Body of pancreas (tissue), 4 donors: ENCODE data around the gene TMC8. TPM values are rescaled to one million over a fixed set of nuclear protein-coding genes. Genes with fewer than 3 reads are reported as not detected.
A peak's percentile ranks its signal among the peaks of the same experiment; 100 is the strongest.

Experiments
- ATAC-seq: fragments of 150-250 bp; one replicate; pipeline ENCODE4 v1.9.1; 2016
- DNase-seq, 4 donors: peaks; one replicate each; pipeline ENCODE4 v3.0.0-alpha.2; 2019
- H3K27ac ChIP-seq, 4 donors: fragments of 200-600 bp; sonication (generic); 1 replicate in 3 of 4; 2 replicates in 1 of 4; pipeline versions ENCODE4 v1.5.1 to v1.6.1; 2016 to 2019; ENCODE audit warnings: mild to moderate bottlenecking in 1 of 4, mixed read lengths in 1 of 4, moderate library complexity in 1 of 4
- H3K27me3 ChIP-seq, 2 donors: fragments of 200-600 bp; sonication (generic); one replicate each; pipeline ENCODE4 v1.6.0; 2016; ENCODE audit warnings: mild to moderate bottlenecking in 1 of 2
- H3K36me3 ChIP-seq, 2 donors: fragments of 200-600 bp; sonication (generic); replicated peaks in 1 of 2; 2 replicates each; pipeline ENCODE4 v1.5.1; 2016; ENCODE audit warnings: low read depth in 2 of 2; ENCODE audit not compliant: insufficient read depth in 1 of 2
- H3K4me1 ChIP-seq: fragments of 200-600 bp; sonication (generic); one replicate; pipeline ENCODE4 v1.6.0; 2016
- H3K4me3 ChIP-seq, 2 donors: fragments of 200-600 bp; sonication (generic); 1 replicate in 1 of 2; 2 replicates in 1 of 2; pipeline ENCODE4 v1.5.1; 2016 to 2019
- H3K9me3 ChIP-seq, 3 donors: fragments of 200-600 bp; sonication (generic); 1 replicate in 2 of 3; 2 replicates in 1 of 3; pipeline ENCODE4 v1.5.1; 2016
- POLR2A ChIP-seq, 3 donors: fragments of 450-650 bp; IDR thresholded peaks; one replicate each; pipeline ENCODE4 v1.6.1; 2016; ENCODE audit warnings: antibody characterized with exemption in 3 of 3, mild to moderate bottlenecking in 2 of 3
- WGBS, 2 donors: methylation state at CpG; one replicate each; pipeline ENCODE4 v1.1.5; 2017; 5-methylcytosine and 5-hydroxymethylcytosine counted together
- intact Hi-C: fragments of 100-400 bp; cut with DNase I; formaldehyde crosslinking; loops from one replicate; pipeline ENCODE4 v1.15.1; 2023
- total RNA-seq, 2 donors: library from RNA; depleted of rRNA; stranded (reverse); fragments of >200 nt; gene quantifications; one replicate each; pipeline ENCODE4 v1.1.0, GENCODE V29; 2016
- TF ChIP-seq, protein P1 (sequence below), 7 experiments: fragments of 450-650 bp in 4 of 7; fragments of 200-600 bp in 3 of 7; sonication (generic) in 3 of 7; IDR thresholded peaks; one replicate each; pipeline ENCODE4 v1.5.1; 2016 to 2019; ENCODE audit warnings: antibody characterized with exemption in 7 of 7

The TMC8 gene
- total RNA-seq, 2 donors from 2014 or later, result 1.6 to 3.3 TPM

DNA sequence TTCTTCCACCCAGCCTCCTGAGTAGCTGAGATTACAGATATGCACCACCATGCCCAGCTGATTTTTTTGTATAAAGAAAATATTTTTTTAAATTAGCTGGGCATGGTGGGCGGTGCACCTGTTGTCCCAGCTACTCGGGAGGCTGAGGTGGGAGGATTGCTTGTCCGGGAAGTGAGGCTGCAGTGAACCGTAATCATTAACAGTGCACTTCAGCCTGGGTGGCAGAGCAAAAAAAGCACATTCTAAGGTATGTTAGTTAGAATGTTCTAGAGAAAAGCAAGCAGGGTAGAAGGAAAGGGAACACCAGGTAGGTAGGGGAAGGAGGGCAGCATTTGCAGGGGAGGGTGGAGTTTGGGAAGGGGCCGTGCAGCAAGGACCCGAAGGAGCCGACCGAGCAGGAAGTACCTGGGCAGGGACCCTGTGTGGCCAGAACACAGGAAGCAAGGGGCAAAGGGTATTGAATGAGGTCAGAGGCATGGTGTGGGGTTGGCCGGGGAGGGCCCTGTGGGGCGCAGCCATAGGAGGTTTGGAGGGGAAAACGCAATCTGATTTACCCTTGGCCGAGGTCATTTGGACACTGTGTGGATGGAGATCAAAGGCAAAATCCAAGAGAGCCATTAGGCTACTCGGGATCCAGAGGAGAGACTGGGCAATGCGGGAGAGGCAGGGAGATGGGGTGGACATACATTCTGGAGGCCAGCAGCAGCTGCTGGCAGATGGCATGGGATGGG is 17.9 kb downstream of the TMC8 start:
- intact Hi-C loops, result no loop called here
- no peaks in the 10 kb centered on the region for H3K36me3 ChIP-seq
- TF ChIP-seq, protein P1, sequence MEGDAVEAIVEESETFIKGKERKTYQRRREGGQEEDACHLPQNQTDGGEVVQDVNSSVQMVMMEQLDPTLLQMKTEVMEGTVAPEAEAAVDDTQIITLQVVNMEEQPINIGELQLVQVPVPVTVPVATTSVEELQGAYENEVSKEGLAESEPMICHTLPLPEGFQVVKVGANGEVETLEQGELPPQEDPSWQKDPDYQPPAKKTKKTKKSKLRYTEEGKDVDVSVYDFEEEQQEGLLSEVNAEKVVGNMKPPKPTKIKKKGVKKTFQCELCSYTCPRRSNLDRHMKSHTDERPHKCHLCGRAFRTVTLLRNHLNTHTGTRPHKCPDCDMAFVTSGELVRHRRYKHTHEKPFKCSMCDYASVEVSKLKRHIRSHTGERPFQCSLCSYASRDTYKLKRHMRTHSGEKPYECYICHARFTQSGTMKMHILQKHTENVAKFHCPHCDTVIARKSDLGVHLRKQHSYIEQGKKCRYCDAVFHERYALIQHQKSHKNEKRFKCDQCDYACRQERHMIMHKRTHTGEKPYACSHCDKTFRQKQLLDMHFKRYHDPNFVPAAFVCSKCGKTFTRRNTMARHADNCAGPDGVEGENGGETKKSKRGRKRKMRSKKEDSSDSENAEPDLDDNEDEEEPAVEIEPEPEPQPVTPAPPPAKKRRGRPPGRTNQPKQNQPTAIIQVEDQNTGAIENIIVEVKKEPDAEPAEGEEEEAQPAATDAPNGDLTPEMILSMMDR (IDR thresholded peaks at IDR 0.05), result no peak
- TF ChIP-seq POLR2A (IDR thresholded peaks at IDR 0.05), result no peak
- H3K9me3 ChIP-seq, result no peaks in the 10 kb centered on the region
- no peaks in the 10 kb centered on the region for H3K27me3 ChIP-seq
- DNase-seq (no peak), ATAC-seq (no peak)
- peaks cover 64% of the 10 kb centered on the region for H3K4me1 ChIP-seq
- no peak overlapping the region for H3K4me3 ChIP-seq
- peak overlapping the region in 1 of 4 donors; percentile 89 for H3K27ac ChIP-seq
- WGBS, 2 donors, result 65 to 77% methylated on average over 14 of the region's 14 CpGs

GRCh38 chr17:78151514-78152008 is 21.0 kb downstream of the TMC8 start:
- Histone ChIP-seq H3K4me1 (peaks cover 33% of the 10 kb centered on the region), H3K9me3 (no peaks in the 10 kb centered on the region), H3K4me3 (no peak overlapping the region), H3K36me3 (no peaks in the 10 kb centered on the region), H3K27ac (peak overlapping the region; percentile 44 to 76 (median 52)), H3K27me3 (no peaks in the 10 kb centered on the region)
- DNase-seq, result peak in 3 of 4 donors; percentile 16 to 52 (median 32)
- 38 to 46% methylated on average over 6 to 7 of the region's 7 CpGs for WGBS, 2 donors
- no peak for TF ChIP-seq POLR2A (IDR thresholded peaks at IDR 0.05)
- ATAC-seq, result peak; percentile 57
- intact Hi-C loops, result no loop called here

GRCh38 chr17:78154903-78155811 is 24.6 kb downstream of the TMC8 start:
- H3K36me3 ChIP-seq, result no peaks in the 10 kb centered on the region
- H3K4me3 ChIP-seq, result no peak overlapping the region
- H3K4me1 ChIP-seq, result peaks cover 12% of the 10 kb centered on the region
- ATAC-seq (no peak), DNase-seq (no peak)
- H3K27ac ChIP-seq, result no peak overlapping the region
- H3K27me3 ChIP-seq, result no peaks in the 10 kb centered on the region
- H3K9me3 ChIP-seq, result no peaks in the 10 kb centered on the region
- intact Hi-C loops, result no loop called here
- WGBS, 2 donors, result 72 to 85% methylated on average over 11 of the region's 11 CpGs
- no peak for TF ChIP-seq POLR2A (IDR thresholded peaks at IDR 0.05)
- TF ChIP-seq, protein P1 (IDR thresholded peaks at IDR 0.05), result no peak

GRCh38 chr17:78159575-78160158 is 29.1 kb downstream of the TMC8 start:
- DNase-seq (no peak), ATAC-seq (no peak)
- Histone ChIP-seq H3K36me3 (no peaks in the 10 kb centered on the region), H3K9me3 (no peaks in the 10 kb centered on the region), H3K4me3 (no peak overlapping the region), H3K4me1 (peaks cover 6% of the 10 kb centered on the region), H3K27me3 (no peaks in the 10 kb centered on the region), H3K27ac (no peak overlapping the region)
- intact Hi-C loops, result loop anchor here (10.0 kb wide), 1 partner anchor 45 kb away; no protein-coding TSS in a partner anchor
- TF ChIP-seq, protein P1 (IDR thresholded peaks at IDR 0.05), result no peak
- TF ChIP-seq POLR2A (IDR thresholded peaks at IDR 0.05), result no peak
- 76 to 84% methylated on average over 10 of the region's 10 CpGs for WGBS, 2 donors
